Central memory CD8-positive, alpha-beta T cell (primary cell): ENCODE results near the gene LARP6.

Experiments used
- ATAC-seq: fragments of 150-1000 bp; cut with Tn5 transposase; replicated peaks from 2 replicates; pipeline ENCODE4 v1.10.0; 2022; ENCODE audit warnings: mild to moderate bottlenecking, moderate FRiP score, moderate number of reproducible peaks; ENCODE audit not compliant: poor library complexity, severe bottlenecking; ENCODE audit errors: extremely low read depth
- DNase-seq, 2 donors: peaks; one replicate each; pipeline ENCODE4 v3.0.0; 2021; ENCODE audit warnings: low spot score in 2 of 2
- H3K27ac Mint-ChIP-seq: one replicate; pipeline ENCODE4 v1.8.0; 2022; ENCODE audit warnings: low read depth, mild to moderate bottlenecking, moderate library complexity, mixed read lengths
- H3K27me3 Mint-ChIP-seq: one replicate; pipeline ENCODE4 v1.8.0; 2022; ENCODE audit warnings: mixed read lengths
- H3K36me3 Mint-ChIP-seq: one replicate; pipeline ENCODE4 v1.8.0; 2022; ENCODE audit warnings: mild to moderate bottlenecking, moderate library complexity, mixed read lengths; ENCODE audit not compliant: insufficient read depth
- H3K4me1 Mint-ChIP-seq: one replicate; pipeline ENCODE4 v1.8.0; 2022; ENCODE audit warnings: mixed read lengths
- H3K4me3 Mint-ChIP-seq: one replicate; pipeline ENCODE4 v1.8.0; 2022; ENCODE audit warnings: mild to moderate bottlenecking, moderate library complexity, mixed read lengths
- H3K9me3 Mint-ChIP-seq: one replicate; pipeline ENCODE4 v1.8.0; 2022; ENCODE audit warnings: mixed read lengths

The LARP6 gene

DNA sequence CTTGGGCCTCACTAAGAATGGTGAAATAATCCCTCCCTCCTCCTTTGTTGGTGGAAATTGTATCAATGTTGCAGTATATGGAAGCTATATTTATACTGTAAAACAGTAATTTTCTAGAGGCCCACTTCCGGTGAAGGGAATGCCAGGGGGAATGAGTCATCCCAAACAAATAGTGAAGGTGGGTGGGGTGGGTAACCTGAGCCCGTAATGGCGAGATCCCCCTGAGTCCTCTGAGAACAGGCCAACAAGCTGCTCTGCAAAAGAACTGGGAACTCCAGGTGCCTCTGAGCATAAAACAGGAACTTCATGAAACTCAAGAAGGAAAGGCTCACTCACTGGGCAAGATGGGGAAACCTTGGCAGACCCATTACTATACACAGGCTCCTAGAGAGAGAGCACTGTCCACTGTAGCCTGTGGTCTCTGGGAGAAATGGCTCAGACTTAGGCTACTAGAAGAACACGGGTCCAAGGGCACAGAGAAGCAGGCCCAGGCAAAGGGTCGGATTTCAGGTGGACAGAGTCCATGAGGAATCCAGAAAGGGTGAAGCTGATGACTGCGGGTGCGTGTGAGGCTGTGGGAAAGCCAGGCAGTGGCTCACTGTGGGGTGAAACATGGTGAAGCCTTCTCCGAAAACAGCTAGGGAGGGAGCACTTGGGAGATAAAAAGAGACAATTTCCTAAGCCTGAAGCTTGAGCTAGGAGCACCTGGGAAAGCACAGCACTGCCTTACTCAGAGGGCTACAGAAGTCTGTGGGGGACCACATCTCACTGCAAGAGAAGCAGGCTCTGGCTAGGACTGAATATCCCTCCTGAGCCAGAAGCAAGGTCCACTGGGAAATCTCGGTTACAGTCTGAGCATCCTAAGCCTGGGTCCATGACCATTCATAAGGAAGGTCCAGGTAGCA lies 19.8 kb downstream of the LARP6 start:
- Mint-ChIP-seq H3K36me3 (no peaks in the 10 kb centered on the region), H3K9me3 (no peaks in the 10 kb centered on the region), H3K4me1 (no peaks in the 10 kb centered on the region), H3K4me3 (no peak overlapping the region), H3K27me3 (peaks cover 9% of the 10 kb centered on the region), H3K27ac (no peak overlapping the region)
- no peak for ATAC-seq
- DNase-seq: no peak

DNA sequence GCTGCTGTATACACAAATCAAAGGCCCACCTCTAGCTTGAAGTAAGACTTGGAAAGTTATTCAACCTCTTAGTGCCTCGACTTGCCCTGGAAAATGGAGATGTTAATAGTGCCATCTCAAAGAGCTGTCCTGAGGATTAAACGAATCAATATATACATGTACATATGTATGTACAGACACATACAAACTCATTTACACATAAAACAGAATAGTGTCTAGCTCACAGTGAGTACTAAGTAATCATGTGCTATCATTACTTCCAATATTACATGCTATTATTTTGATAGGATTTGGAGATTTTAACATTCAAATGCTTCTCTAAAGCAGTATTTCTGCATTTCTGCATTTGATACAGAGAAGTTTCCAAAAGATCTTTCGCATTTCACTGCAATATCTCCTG lies 20.5 kb downstream of the LARP6 start:
- DNase-seq: no peak
- ATAC-seq: no peak
- no peaks in the 10 kb centered on the region for H3K9me3 Mint-ChIP-seq
- H3K36me3 Mint-ChIP-seq: no peaks in the 10 kb centered on the region
- H3K4me1 Mint-ChIP-seq: no peaks in the 10 kb centered on the region
- peaks cover 9% of the 10 kb centered on the region for H3K27me3 Mint-ChIP-seq
- no peak overlapping the region for H3K4me3 Mint-ChIP-seq
- no peak overlapping the region for H3K27ac Mint-ChIP-seq

DNA sequence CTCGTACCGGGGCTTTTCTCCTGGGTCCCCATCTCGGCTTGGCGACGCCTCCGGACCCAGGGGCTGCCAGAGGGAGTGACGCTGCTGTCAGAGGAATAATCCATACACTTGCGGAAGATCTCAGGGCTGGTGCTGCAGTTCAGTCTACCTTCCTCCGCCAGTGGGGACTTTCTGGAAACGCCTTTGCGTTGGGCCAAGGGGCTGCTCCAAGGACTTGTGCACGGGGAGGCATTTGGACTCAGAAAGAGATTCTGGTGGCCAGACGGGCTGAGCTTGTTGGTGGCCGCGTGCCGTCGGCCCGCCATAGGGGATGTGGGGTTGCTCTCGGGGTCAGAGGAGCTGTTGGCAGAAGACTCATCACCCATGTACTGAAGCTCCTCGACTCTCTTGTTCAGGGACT lies 21.8 kb downstream of the LARP6 start:
- DNase-seq: no peak
- Mint-ChIP-seq H3K27ac (no peak overlapping the region), H3K9me3 (no peaks in the 10 kb centered on the region), H3K4me3 (no peak overlapping the region), H3K36me3 (no peaks in the 10 kb centered on the region), H3K27me3 (peaks cover 18% of the 10 kb centered on the region), H3K4me1 (no peaks in the 10 kb centered on the region)
- ATAC-seq: no peak

DNA sequence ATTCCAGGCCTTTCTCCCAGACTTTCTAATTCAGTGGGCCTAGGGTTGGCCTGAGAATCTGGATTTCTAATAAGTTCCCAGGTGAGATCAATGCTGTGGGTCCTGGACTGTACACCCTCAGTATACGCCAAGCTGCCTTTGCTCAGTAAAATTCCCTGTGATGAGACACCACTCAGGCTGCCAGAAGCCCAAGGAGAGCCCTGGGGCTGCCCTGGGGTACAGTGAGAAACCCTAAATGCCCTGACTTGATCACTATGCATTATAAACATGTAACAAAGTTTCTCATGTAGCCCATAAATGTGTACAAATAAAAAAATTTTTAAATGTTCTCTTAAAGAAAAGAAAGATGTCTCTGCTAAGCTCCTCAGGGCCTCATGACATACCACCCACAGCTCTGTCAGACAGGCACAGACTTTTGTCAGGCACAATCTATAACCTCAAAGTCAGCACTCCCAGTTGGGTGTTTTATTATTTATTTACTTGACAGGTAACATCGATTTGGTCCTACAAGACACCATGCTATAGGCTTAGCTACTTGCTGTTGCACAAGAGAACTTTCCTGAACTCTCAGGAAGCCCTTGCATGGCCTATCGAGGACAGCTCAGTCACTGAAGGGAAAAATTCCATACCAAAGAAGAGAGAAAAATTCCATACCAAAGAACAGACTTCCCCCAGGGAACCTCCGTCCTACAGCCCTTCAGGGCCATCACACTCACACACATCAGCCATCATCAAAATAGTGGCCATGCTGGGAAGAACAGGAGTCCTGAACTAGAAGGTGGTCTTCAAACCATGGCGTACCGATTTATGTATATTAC lies 22.7 kb downstream of the LARP6 start:
- Mint-ChIP-seq H3K27me3 (peaks cover 22% of the 10 kb centered on the region), H3K27ac (no peak overlapping the region)

DNA sequence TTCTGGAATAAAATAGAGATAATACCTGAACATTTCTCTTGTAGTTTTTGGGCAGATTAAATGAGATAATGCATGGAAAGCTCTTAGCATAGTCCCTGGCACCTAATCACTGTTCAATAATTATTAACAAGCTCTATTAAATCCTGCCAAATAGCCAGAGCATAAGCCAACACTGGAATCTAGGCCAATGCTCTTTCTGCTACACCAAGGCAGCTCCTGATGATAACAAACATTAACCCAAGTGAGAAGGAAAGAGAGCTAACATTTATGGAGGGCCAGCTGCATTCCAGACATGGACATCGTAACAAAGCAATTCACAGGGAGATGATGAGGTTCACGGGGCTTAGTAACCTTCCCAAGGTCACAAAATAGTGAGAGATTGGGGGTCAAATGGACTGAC lies 23.3 kb downstream of the LARP6 start:
- ATAC-seq (no peak), DNase-seq (no peak)
- Mint-ChIP-seq H3K9me3 (no peaks in the 10 kb centered on the region), H3K4me3 (no peak overlapping the region), H3K36me3 (no peaks in the 10 kb centered on the region), H3K27me3 (peaks cover 24% of the 10 kb centered on the region), H3K4me1 (no peaks in the 10 kb centered on the region), H3K27ac (no peak overlapping the region)

More for the DNA sequence above, 22.7 kb downstream of the LARP6 start:
- Mint-ChIP-seq H3K9me3 (no peaks in the 10 kb centered on the region), H3K4me1 (no peaks in the 10 kb centered on the region), H3K36me3 (no peaks in the 10 kb centered on the region), H3K4me3 (no peak overlapping the region)
- no peak for DNase-seq
- no peak for ATAC-seq

DNA sequence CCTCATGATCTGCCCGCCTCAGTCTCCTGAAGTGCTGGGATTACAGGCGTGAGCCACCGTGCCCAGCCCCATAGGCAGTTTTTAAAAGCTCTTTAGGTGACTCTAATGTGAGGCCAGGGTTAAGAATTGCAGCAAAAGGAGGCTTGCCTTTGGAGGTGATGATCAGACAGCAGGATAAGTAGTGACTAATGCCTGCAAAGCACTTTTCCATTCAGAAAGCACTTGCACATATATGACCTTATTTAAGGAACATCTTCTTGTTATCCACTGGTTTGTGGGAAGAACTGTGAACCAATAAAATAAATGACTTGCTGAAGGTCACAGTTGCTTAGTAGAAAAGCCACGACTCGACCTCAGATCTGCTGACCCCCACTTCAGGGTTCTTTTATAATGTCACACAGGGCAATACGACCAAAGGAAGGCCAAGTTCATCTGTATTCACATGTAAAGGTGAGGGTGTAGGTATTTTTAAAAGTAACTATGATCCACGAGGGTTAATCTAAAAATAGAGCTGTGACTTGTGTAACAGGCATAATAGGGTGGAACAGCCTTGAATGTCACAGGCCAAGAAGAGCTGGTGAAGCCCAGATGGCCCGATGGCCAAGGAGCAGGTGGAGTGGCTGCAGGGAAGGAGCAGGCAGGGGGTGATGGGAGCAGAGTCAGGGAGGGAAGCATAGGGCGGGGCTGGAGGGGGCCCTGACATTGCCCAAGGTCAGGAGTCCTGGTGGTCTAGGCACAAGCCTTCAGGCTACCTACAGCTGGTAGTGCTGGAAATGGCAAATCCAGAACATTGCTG lies 24.4 kb downstream of the LARP6 start:
- Mint-ChIP-seq H3K4me1 (no peaks in the 10 kb centered on the region), H3K9me3 (no peaks in the 10 kb centered on the region), H3K27me3 (peaks cover 35% of the 10 kb centered on the region), H3K27ac (no peak overlapping the region), H3K4me3 (no peak overlapping the region), H3K36me3 (no peaks in the 10 kb centered on the region)
- DNase-seq: no peak
- ATAC-seq: no peak

DNA sequence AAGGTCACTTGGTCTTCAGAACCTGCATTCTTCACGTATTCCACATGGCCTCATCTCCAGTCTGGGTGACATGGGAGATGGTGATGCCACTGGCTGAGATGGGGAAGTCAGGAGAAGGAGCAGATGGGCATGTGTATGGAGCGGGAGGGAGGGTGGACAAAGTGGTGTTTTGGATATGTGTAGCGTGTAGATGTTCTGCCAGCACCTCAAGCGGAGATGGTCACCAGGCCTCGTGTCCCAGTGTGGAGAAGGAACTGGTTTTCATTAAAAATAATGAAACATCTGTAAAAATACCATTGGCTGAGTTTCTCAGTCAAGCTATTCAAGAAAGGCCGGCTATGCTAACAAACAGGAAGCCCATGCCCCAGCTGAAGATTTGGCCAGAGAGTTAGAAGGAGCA lies 26.2 kb downstream of the LARP6 start:
- peaks cover 41% of the 10 kb centered on the region for H3K27me3 Mint-ChIP-seq
- H3K4me1 Mint-ChIP-seq: no peaks in the 10 kb centered on the region
- no peak for DNase-seq
- ATAC-seq: no peak
- no peaks in the 10 kb centered on the region for H3K36me3 Mint-ChIP-seq
- no peaks in the 10 kb centered on the region for H3K9me3 Mint-ChIP-seq
- H3K27ac Mint-ChIP-seq: no peak overlapping the region
- no peak overlapping the region for H3K4me3 Mint-ChIP-seq

DNA sequence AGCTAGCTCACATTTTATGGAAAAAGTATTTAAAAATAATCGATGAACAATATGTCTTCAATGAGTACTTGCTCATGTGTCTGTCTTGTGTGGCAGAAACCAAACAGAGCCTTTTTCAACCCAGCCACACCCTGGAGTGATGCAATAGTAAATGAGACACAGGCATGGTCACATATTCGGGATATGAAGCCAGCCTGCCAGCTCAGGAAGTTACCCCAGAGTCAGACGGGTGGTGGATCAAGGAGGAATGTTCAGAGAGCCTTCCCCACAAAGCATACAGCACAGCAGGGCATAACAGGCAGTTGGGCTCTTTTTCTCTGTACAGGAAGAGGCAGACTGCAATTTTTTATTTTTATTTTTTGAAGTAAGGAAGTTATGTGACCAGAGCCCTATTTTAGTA lies 27.3 kb downstream of the LARP6 start:
- peaks cover 41% of the 10 kb centered on the region for H3K27me3 Mint-ChIP-seq
- DNase-seq (no peak), ATAC-seq (no peak)
- no peaks in the 10 kb centered on the region for H3K9me3 Mint-ChIP-seq
- no peaks in the 10 kb centered on the region for H3K36me3 Mint-ChIP-seq
- no peaks in the 10 kb centered on the region for H3K4me1 Mint-ChIP-seq
- no peak overlapping the region for H3K4me3 Mint-ChIP-seq
- no peak overlapping the region for H3K27ac Mint-ChIP-seq

DNA sequence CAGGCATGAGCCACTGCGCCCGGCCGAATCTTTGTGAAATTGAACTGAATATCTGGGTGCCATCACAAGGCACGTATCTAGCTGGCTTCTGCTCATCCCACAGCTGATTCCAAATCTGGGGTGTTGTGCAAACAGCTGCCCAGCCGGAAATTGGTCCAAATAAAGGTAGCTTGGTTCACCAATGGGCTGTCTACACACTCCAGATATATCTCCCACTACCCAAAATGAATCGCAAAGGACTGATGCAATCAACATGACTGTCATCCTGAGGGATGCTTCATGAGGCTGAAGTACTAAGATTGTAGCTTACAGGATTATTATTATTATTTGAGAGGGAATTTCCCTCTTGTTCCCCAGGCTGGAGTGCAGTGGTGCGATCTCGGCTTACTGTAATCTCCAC lies 28.1 kb downstream of the LARP6 start:
- Mint-ChIP-seq H3K27me3 (peaks cover 41% of the 10 kb centered on the region), H3K4me1 (no peaks in the 10 kb centered on the region), H3K4me3 (no peak overlapping the region), H3K9me3 (no peaks in the 10 kb centered on the region), H3K27ac (no peak overlapping the region), H3K36me3 (no peaks in the 10 kb centered on the region)
- no peak for DNase-seq
- ATAC-seq: no peak

DNA sequence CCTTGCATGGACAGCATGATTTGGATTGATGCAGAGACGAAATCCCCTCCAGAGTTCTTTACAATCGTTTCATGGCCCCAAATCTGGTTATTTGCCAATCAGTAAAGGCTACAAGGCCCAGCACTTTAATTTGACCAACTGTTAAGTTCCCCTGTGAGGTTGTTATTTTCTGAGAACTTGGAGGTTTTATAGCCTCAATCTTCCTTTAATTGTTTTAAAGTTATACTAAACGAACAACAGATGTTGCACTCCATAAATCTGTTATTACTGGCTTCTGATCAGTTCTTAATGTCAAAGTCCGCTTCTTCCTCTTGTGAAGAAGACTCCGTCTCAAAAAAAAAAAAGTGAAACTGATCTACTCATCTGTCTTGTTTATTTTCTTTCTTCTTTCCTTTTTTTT lies 30.8 kb downstream of the LARP6 start:
- Mint-ChIP-seq H3K4me3 (no peak overlapping the region), H3K36me3 (no peaks in the 10 kb centered on the region), H3K27ac (no peak overlapping the region), H3K4me1 (no peaks in the 10 kb centered on the region), H3K27me3 (peaks cover 41% of the 10 kb centered on the region), H3K9me3 (no peaks in the 10 kb centered on the region)
- DNase-seq (no peak), ATAC-seq (no peak)

DNA sequence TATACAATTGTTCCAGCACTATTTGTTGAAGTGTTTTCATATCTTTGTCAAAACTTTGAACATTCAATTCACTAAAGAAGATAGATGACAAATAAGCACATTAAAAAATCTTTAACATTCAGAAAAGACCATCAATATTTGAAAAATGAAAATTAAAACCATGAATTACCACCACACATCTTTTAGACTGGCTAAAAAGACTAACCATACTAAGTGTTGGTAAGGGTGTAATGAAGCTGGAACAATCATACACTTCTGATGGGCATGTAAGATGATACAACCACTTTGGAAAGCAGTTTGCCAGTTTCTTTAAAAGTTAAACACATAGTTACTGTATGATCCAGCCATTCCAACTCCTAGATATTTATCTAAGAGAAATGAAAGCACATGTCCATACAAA lies 33.7 kb downstream of the LARP6 start:
- no peak overlapping the region for H3K27ac Mint-ChIP-seq
- DNase-seq (no peak), ATAC-seq (no peak)
- H3K4me1 Mint-ChIP-seq: no peaks in the 10 kb centered on the region
- peaks cover 12% of the 10 kb centered on the region for H3K27me3 Mint-ChIP-seq
- no peak overlapping the region for H3K4me3 Mint-ChIP-seq
- H3K36me3 Mint-ChIP-seq: no peaks in the 10 kb centered on the region
- H3K9me3 Mint-ChIP-seq: no peaks in the 10 kb centered on the region

DNA sequence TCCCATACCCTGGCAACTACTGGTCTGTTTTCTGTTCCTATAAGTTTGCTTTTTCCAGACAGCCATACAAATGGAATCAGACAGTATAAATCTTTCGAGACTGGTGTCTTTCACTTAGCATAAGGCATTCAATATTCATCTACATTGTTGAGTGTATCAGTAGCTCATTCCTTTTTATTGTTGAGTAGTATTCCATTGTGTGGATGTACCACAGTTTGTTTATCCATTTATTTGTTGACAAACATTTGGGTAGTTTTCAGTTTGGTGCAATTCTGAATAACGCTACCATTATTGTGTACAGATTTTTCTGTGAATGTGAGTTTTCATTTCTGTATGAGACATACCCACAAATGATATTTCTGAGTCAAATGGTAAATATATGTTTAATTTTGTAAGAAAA lies 35.4 kb downstream of the LARP6 start:
- Mint-ChIP-seq H3K27me3 (no peaks in the 10 kb centered on the region), H3K9me3 (no peaks in the 10 kb centered on the region), H3K36me3 (no peaks in the 10 kb centered on the region), H3K4me1 (no peaks in the 10 kb centered on the region), H3K4me3 (no peak overlapping the region), H3K27ac (no peak overlapping the region)
- ATAC-seq (no peak), DNase-seq (no peak)
